HG02588 (cell line): ENCODE results near the gene CACNA1B.

Experiments used
- ATAC-seq: cut with Tn5 transposase; IDR thresholded peaks from one replicate; pipeline ENCODE4 v1.9.1; 2021; ENCODE audit warnings: mild to moderate bottlenecking, moderate library complexity; ENCODE audit not compliant: unreplicated experiment

Gene CACNA1B

GRCh38 chr9:138049779-138050471 is 172.3 kb downstream of the CACNA1B start:
- ATAC-seq, result no peak

GRCh38 chr9:138050472-138051330 is 173.1 kb downstream of the CACNA1B start:
- ATAC-seq, result no peak

- ATAC-seq, result no peak
These were observed 174.2 kb downstream of the CACNA1B start for GRCh38 chr9:138051586-138052321.

- no peak for ATAC-seq
These were observed 174.7 kb downstream of the CACNA1B start for GRCh38 chr9:138052322-138052615.

- ATAC-seq, result no peak
These were observed 175.2 kb downstream of the CACNA1B start for GRCh38 chr9:138052635-138053320.

- ATAC-seq, result no peak
These were observed 175.8 kb downstream of the CACNA1B start for GRCh38 chr9:138053321-138053868.

GRCh38 chr9:138053996-138054752 is 176.6 kb downstream of the CACNA1B start:
- no peak for ATAC-seq

- ATAC-seq, result no peak
These were observed 180.1 kb downstream of the CACNA1B start for GRCh38 chr9:138057726-138058125.

GRCh38 chr9:138058181-138058580 is 180.6 kb downstream of the CACNA1B start:
- no peak for ATAC-seq

- no peak for ATAC-seq
These were observed 181.6 kb downstream of the CACNA1B start for GRCh38 chr9:138059196-138059595.

- ATAC-seq, result no peak
These were observed 182.8 kb downstream of the CACNA1B start for GRCh38 chr9:138060365-138060764.

GRCh38 chr9:138060881-138061280 is 183.3 kb downstream of the CACNA1B start:
- ATAC-seq, result no peak

- no peak for ATAC-seq
These were observed 184.0 kb downstream of the CACNA1B start for GRCh38 chr9:138061631-138062030.

GRCh38 chr9:138062196-138062595 is 184.6 kb downstream of the CACNA1B start:
- ATAC-seq, result no peak

GRCh38 chr9:138063033-138063432 is 185.5 kb downstream of the CACNA1B start:
- no peak for ATAC-seq

GRCh38 chr9:138063785-138064184 is 186.2 kb downstream of the CACNA1B start:
- no peak for ATAC-seq

GRCh38 chr9:138064547-138064946 is 187.0 kb downstream of the CACNA1B start:
- ATAC-seq, result no peak

- ATAC-seq, result no peak
These were observed 187.7 kb downstream of the CACNA1B start for GRCh38 chr9:138065287-138065686.

GRCh38 chr9:138066049-138066448 is 188.5 kb downstream of the CACNA1B start:
- ATAC-seq, result no peak
